ENCODE measurements around the gene FAM117A. TPM values are rescaled to one million over a fixed set of nuclear protein-coding genes. Genes with fewer than 3 reads are reported as not detected.

FAM117A gene
- total RNA-seq, 1 donor from 2014 or later = 14.6 TPM

DNA sequence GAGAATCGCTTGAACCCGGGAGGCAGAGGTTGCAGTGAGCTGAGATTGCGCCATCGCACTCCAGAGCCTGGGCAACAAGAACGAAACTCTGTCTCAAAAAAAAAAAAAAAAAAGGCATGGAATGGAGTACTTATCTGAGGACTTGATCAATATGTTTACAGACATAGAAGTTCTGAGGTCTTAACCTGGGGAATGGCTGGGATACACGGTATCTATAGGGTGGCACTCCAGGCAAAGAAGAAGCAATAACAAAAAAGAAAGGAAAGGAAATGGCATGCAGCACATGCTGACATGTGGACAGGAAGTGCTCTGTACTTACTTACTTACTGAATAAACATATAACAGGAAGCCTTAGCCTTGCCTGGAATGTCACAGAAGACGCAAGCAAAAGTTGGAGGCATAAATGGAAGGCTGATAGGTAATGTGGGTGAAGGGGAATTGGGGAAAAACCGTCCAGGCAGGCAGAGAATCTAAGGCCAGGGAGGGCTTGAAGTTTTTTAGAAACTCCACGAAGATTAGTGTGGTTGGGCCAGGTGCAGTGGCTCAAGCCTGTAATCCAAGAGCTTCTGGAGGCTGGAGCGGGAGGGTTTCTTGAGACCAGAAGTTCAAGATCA, 75.9 kb downstream of the FAM117A start:
- Histone ChIP-seq H3K9ac (no peak overlapping the region), H3K36me3 (no peaks in the 10 kb centered on the region), H4K20me1 (ENCODE audit: low read depth) (no peaks in the 10 kb centered on the region), H3K4me3 (no peak overlapping the region), H3K79me2 (ENCODE audit: low read depth) (no peaks in the 10 kb centered on the region), H3F3A (ENCODE audit: low read depth) (peaks cover 6% of the 10 kb centered on the region), H3K27me3 (no peaks in the 10 kb centered on the region), H3K4me1 (peaks cover 3% of the 10 kb centered on the region), H2AFZ (replicated peaks) (no peak overlapping the region), H3K27ac (no peak overlapping the region), H3K4me2 (no peak overlapping the region), H3K9me3 (ENCODE audit: low read depth) (no peaks in the 10 kb centered on the region)
- Mint-ChIP-seq H3K4me3 (no peak overlapping the region), H3K36me3 (no peaks in the 10 kb centered on the region), H3K4me1 (peaks cover 3% of the 10 kb centered on the region), H3K27ac (peak overlapping the region; percentile 2), H3K27me3 (ENCODE audit: insufficient read depth, low read depth) (peaks cover 7% of the 10 kb centered on the region), H3K9me3 (no peaks in the 10 kb centered on the region)
- no peak for DNase-seq (ENCODE audit: low spot score)
- TF ChIP-seq, protein P1, sequence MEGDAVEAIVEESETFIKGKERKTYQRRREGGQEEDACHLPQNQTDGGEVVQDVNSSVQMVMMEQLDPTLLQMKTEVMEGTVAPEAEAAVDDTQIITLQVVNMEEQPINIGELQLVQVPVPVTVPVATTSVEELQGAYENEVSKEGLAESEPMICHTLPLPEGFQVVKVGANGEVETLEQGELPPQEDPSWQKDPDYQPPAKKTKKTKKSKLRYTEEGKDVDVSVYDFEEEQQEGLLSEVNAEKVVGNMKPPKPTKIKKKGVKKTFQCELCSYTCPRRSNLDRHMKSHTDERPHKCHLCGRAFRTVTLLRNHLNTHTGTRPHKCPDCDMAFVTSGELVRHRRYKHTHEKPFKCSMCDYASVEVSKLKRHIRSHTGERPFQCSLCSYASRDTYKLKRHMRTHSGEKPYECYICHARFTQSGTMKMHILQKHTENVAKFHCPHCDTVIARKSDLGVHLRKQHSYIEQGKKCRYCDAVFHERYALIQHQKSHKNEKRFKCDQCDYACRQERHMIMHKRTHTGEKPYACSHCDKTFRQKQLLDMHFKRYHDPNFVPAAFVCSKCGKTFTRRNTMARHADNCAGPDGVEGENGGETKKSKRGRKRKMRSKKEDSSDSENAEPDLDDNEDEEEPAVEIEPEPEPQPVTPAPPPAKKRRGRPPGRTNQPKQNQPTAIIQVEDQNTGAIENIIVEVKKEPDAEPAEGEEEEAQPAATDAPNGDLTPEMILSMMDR (IDR thresholded peaks at IDR 0.05) = no peak
- TF ChIP-seq EZH2phosphoT487 (IDR thresholded peaks at IDR 0.05) (no peak), EZH2 (IDR thresholded peaks at IDR 0.05) (no peak)

DNA sequence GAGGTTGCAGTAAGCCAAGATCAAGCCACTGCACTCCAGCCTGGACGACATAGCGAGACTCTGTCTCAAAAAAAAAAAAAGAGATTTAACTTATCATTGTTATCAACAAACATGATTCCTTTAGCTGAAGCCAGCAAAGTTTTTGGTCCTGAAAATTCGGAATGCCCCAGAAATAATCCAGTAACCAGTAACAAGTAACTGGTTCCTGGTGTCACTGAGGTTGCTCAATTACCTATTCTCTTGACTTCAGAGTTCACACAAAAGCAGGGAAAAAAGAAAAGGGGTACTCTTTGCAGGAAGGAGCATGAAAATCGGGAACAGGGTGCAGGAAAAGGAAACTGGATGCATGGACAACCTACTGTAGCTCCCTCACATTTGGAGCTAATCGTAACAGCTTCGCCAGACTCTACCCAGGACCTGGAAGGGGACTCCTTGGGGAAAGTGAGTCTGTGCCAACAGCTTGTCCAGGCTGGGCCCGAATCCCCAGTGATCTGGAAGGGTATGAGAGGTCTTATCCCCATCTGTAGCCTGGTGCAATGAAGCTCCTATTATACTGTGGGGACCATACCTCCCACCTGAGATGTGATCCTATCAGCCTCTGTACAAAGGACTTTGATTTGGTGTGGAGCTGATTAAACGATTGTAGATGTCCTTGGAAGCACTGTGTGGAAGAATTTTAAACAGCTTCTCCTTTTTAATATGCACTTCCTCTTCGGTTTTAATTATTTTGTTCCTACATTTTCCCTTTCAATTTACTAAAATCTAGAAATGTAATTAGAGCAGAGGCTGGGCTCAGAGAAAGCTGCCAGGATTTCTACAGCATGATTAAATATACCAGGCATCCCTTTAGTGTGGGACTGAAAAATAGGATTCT, 82.6 kb downstream of the FAM117A start:
- Histone ChIP-seq H3K79me2 (ENCODE audit: low read depth) (peaks cover 9% of the 10 kb centered on the region), H3K4me1 (peaks cover 15% of the 10 kb centered on the region), H3K4me2 (no peak overlapping the region), H3K4me3 (no peak overlapping the region), H3K9ac (no peak overlapping the region), H3K27ac (no peak overlapping the region), H3F3A (ENCODE audit: low read depth) (peaks cover 28% of the 10 kb centered on the region), H3K9me3 (ENCODE audit: low read depth) (no peaks in the 10 kb centered on the region), H4K20me1 (ENCODE audit: low read depth) (peaks cover 2% of the 10 kb centered on the region), H3K36me3 (no peaks in the 10 kb centered on the region), H3K27me3 (no peaks in the 10 kb centered on the region), H2AFZ (replicated peaks) (no peak overlapping the region)
- peaks cover 8% of the 10 kb centered on the region for H3K27me3 Mint-ChIP-seq (ENCODE audit: insufficient read depth, low read depth)
- TF ChIP-seq EZH2phosphoT487 (IDR thresholded peaks at IDR 0.05) = no peak
- TF ChIP-seq, protein P1 (IDR thresholded peaks at IDR 0.05) = no peak
- TF ChIP-seq EZH2 (IDR thresholded peaks at IDR 0.05) = no peak
- no peak overlapping the region for H3K4me3 Mint-ChIP-seq
- no peak overlapping the region for H3K27ac Mint-ChIP-seq
- no peak for DNase-seq (ENCODE audit: low spot score)
- peaks cover 11% of the 10 kb centered on the region for H3K4me1 Mint-ChIP-seq
- no peaks in the 10 kb centered on the region for H3K36me3 Mint-ChIP-seq
- H3K9me3 Mint-ChIP-seq = peaks cover 3% of the 10 kb centered on the region

DNA sequence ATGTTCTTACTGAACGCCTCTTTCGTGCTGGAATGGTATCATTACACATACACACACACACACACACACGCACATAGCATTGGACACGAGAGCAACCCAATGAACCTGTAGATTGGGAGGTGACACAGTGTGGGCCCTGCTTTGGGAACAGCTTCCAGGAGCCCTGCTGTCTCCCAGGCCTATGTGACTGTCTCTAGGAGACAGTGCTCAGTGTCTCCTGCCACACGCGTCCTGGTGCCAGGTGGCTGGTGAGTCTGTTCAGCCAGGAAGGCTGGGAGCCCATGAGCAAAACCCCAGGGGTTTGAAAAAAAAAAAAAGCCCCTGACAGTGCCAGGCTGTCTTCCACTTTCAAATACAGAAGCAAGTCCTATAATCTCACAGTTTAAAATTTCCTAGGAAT, 83.6 kb downstream of the FAM117A start:
- H3K27ac Mint-ChIP-seq = no peak overlapping the region
- Histone ChIP-seq H3K27ac (no peak overlapping the region), H3K9me3 (ENCODE audit: low read depth) (no peaks in the 10 kb centered on the region), H3K4me1 (peaks cover 25% of the 10 kb centered on the region), H3K4me3 (no peak overlapping the region), H3K27me3 (no peaks in the 10 kb centered on the region), H3K36me3 (no peaks in the 10 kb centered on the region), H3F3A (ENCODE audit: low read depth) (peaks cover 28% of the 10 kb centered on the region), H3K9ac (no peak overlapping the region), H3K79me2 (ENCODE audit: low read depth) (peaks cover 20% of the 10 kb centered on the region), H2AFZ (replicated peaks) (no peak overlapping the region), H3K4me2 (no peak overlapping the region), H4K20me1 (ENCODE audit: low read depth) (peaks cover 9% of the 10 kb centered on the region)
- peaks cover under 1% of the 10 kb centered on the region for H3K36me3 Mint-ChIP-seq
- DNase-seq (ENCODE audit: low spot score) = no peak
- H3K9me3 Mint-ChIP-seq = peaks cover 3% of the 10 kb centered on the region
- TF ChIP-seq, protein P1 (IDR thresholded peaks at IDR 0.05) = no peak
- TF ChIP-seq EZH2 (IDR thresholded peaks at IDR 0.05) (no peak), EZH2phosphoT487 (IDR thresholded peaks at IDR 0.05) (no peak)
- peaks cover 20% of the 10 kb centered on the region for H3K4me1 Mint-ChIP-seq
- no peak overlapping the region for H3K4me3 Mint-ChIP-seq
- H3K27me3 Mint-ChIP-seq (ENCODE audit: insufficient read depth, low read depth) = peaks cover 8% of the 10 kb centered on the region
